ENCODE results near the gene CNIH3.

DNA sequence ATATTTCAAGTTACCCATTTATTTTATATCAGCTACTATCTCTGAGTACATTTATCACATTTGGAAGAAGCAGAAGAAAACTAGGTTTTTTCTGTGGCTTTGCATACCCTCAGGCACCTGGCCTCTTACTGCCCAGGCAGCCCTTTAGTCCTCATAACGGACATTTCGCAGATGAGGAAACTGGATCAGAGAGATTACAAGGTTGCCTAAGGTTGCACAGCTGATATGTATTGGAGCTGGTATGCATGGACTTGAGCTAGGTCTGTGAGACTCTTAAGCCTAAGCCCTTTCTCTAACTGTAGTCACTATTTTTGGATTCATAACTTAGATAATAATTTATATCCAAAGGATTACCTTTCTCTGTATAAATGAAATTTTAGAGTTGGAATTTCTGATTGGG, 4.0 kb downstream of the CNIH3 start:
- TF ChIP-seq EZH2 (IDR thresholded peaks at IDR 0.05; ENCODE audit: borderline replicate concordance, low read length), result no peak
- TF ChIP-seq, protein P1, sequence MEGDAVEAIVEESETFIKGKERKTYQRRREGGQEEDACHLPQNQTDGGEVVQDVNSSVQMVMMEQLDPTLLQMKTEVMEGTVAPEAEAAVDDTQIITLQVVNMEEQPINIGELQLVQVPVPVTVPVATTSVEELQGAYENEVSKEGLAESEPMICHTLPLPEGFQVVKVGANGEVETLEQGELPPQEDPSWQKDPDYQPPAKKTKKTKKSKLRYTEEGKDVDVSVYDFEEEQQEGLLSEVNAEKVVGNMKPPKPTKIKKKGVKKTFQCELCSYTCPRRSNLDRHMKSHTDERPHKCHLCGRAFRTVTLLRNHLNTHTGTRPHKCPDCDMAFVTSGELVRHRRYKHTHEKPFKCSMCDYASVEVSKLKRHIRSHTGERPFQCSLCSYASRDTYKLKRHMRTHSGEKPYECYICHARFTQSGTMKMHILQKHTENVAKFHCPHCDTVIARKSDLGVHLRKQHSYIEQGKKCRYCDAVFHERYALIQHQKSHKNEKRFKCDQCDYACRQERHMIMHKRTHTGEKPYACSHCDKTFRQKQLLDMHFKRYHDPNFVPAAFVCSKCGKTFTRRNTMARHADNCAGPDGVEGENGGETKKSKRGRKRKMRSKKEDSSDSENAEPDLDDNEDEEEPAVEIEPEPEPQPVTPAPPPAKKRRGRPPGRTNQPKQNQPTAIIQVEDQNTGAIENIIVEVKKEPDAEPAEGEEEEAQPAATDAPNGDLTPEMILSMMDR (IDR thresholded peaks at IDR 0.05; ENCODE audit: low read length), result no peak

Data from OCI-LY1 (cell line).